Neuronal stem cell (in vitro differentiated cells): ENCODE data around the gene MRPL20.

ENCODE experiments used
- DNase-seq: peaks from one replicate; pipeline ENCODE4 v3.0.0-alpha.2; 2013; ENCODE audit warnings: low spot score
- H2AFZ ChIP-seq: one replicate; pipeline ENCODE4 v1.6.1; 2013; ENCODE audit warnings: mild to moderate bottlenecking, low read length, inconsistent platforms
- H2AK5ac ChIP-seq: 2 replicates; pipeline ENCODE4 v1.6.1; 2013; ENCODE audit warnings: low read depth, mild to moderate bottlenecking, inconsistent platforms, low read length, moderate library complexity, mixed read lengths
- H2BK120ac ChIP-seq: 2 replicates; pipeline ENCODE4 v1.6.1; 2013; ENCODE audit warnings: low read depth, mild to moderate bottlenecking, inconsistent platforms, low read length, moderate library complexity, mixed read lengths
- H2BK12ac ChIP-seq: one replicate; pipeline ENCODE4 v1.6.1; 2013; ENCODE audit warnings: low read length, inconsistent platforms
- H2BK15ac ChIP-seq: 2 replicates; pipeline ENCODE4 v1.6.1; 2013; ENCODE audit warnings: mild to moderate bottlenecking, low read length, inconsistent platforms, mixed read lengths
- H2BK5ac ChIP-seq: one replicate; pipeline ENCODE4 v1.6.1; 2013; ENCODE audit warnings: inconsistent platforms, mild to moderate bottlenecking, low read length, moderate library complexity
- H3K14ac ChIP-seq: one replicate; pipeline ENCODE4 v1.6.1; 2013; ENCODE audit warnings: low read length, inconsistent platforms
- H3K18ac ChIP-seq: 2 replicates; pipeline ENCODE4 v1.6.1; 2013; ENCODE audit warnings: low read length, inconsistent platforms
- H3K23ac ChIP-seq: 2 replicates; pipeline ENCODE4 v1.6.1; 2013; ENCODE audit warnings: low read depth, mild to moderate bottlenecking, mixed read lengths, low read length, inconsistent platforms; ENCODE audit not compliant: poor library complexity
- H3K27ac ChIP-seq: replicated peaks from 3 replicates; pipeline ENCODE4 v1.5.1; 2013; ENCODE audit warnings: low read length, inconsistent platforms
- H3K27me3 ChIP-seq, 3 experiments: 2 replicates each; pipeline ENCODE4 v1.6.1; 2013; ENCODE audit warnings: low read length in 3 of 3, mild to moderate bottlenecking in 2 of 3, inconsistent platforms in 1 of 3, low read depth in 1 of 3, mixed read lengths in 1 of 3, moderate library complexity in 1 of 3; ENCODE audit not compliant: control insufficient read depth in 3 of 3, insufficient read depth in 3 of 3
- H3K36me3 ChIP-seq, 2 donors: replicated peaks in 1 of 2; 2 replicates each; pipeline ENCODE4 v1.6.1; 2013; ENCODE audit warnings: low read length in 2 of 2; ENCODE audit not compliant: control insufficient read depth in 2 of 2, insufficient read depth in 2 of 2
- H3K4ac ChIP-seq: 2 replicates; pipeline ENCODE4 v1.6.1; 2013; ENCODE audit warnings: inconsistent platforms, mild to moderate bottlenecking, low read length, moderate library complexity
- H3K4me1 ChIP-seq, 2 donors: 1 replicate in 1 of 2; 2 replicates in 1 of 2; pipeline ENCODE4 v1.6.1; 2013; ENCODE audit warnings: low read length in 2 of 2, low read depth in 1 of 2; ENCODE audit not compliant: control insufficient read depth in 2 of 2, insufficient read depth in 1 of 2
- H3K4me2 ChIP-seq: one replicate; pipeline ENCODE4 v1.6.1; 2013; ENCODE audit warnings: mild to moderate bottlenecking, low read length, inconsistent platforms; ENCODE audit not compliant: insufficient read depth, poor library complexity, severe bottlenecking
- H3K4me3 ChIP-seq, 2 donors: 2 replicates each; pipeline ENCODE4 v1.5.1; 2013; ENCODE audit warnings: low read length in 2 of 2, mild to moderate bottlenecking in 2 of 2, inconsistent platforms in 1 of 2, moderate library complexity in 1 of 2
- H3K79me1 ChIP-seq: one replicate; pipeline ENCODE4 v1.6.1; 2013; ENCODE audit warnings: low read depth, mild to moderate bottlenecking, inconsistent platforms, low read length, moderate library complexity
- H3K9ac ChIP-seq: one replicate; pipeline ENCODE4 v1.6.1; 2013; ENCODE audit warnings: mild to moderate bottlenecking, low read depth, low read length, inconsistent platforms; ENCODE audit not compliant: poor library complexity
- H3K9me3 ChIP-seq, 2 donors: replicated peaks in 1 of 2; 2 replicates each; pipeline versions ENCODE3 to v1.6.1; 2013; ENCODE audit warnings: low read length in 2 of 2, mild to moderate bottlenecking in 2 of 2, inconsistent platforms in 1 of 2, low read depth in 1 of 2, mixed read lengths in 1 of 2, moderate library complexity in 1 of 2; ENCODE audit not compliant: control insufficient read depth in 2 of 2, insufficient read depth in 1 of 2
- H4K8ac ChIP-seq: one replicate; pipeline ENCODE4 v1.6.1; 2013; ENCODE audit warnings: low read depth, mild to moderate bottlenecking, inconsistent platforms, low read length, moderate library complexity
- H4K91ac ChIP-seq: one replicate; pipeline ENCODE4 v1.6.1; 2013; ENCODE audit warnings: low read length, low read depth, mild to moderate bottlenecking, inconsistent platforms; ENCODE audit not compliant: poor library complexity
- WGBS, 2 donors: extraction: QIAGEN DNeasy Blood & Tissue Kit; methylation state at CpG; one replicate each; pipeline ENCODE4 v1.1.7; 2013; ENCODE audit warnings: missing lambda C conversion rate in 2 of 2, mixed read lengths in 1 of 2; ENCODE audit not compliant: insufficient read length in 2 of 2, insufficient replicate concordance in 1 of 2; ENCODE audit errors: extremely low coverage in 2 of 2; 5-methylcytosine and 5-hydroxymethylcytosine counted together

MRPL20 gene

GRCh38 chr1:1420654-1421141 is 13.6 kb upstream of the MRPL20 start:
- Histone ChIP-seq H3K9ac (peak overlapping the region; percentile 70), H3K23ac (peak overlapping the region; percentile 4), H3K4me3 (no peak overlapping the region), H3K27ac (no peak overlapping the region), H3K4ac (peak overlapping the region; percentile 85), H3K18ac (peak overlapping the region; percentile 93), H4K91ac (no peak overlapping the region), H3K79me1 (peaks cover 3% of the 10 kb centered on the region), H3K9me3 (no peaks in the 10 kb centered on the region), H3K14ac (peak overlapping the region; percentile 14), H2BK15ac (peak overlapping the region; percentile 90), H2AK5ac (peak overlapping the region; percentile 95), H3K4me1 (peaks cover 13 to 41% of the 10 kb centered on the region in 2 donors), H3K4me2 (no peak overlapping the region), H2BK5ac (no peak overlapping the region), H3K36me3 (no peaks in the 10 kb centered on the region), H2AFZ (peak overlapping the region; percentile 73), H4K8ac (no peak overlapping the region), H2BK120ac (peak overlapping the region; percentile 38), H3K27me3 (peaks cover 0 to 3% (median 0%) of the 10 kb centered on the region in 3 experiments), H2BK12ac (no peak overlapping the region)
- DNase-seq, result no peak
- WGBS, 2 donors, result no CpG with 5 or more reads among the region's 12 CpGs

GRCh38 chr1:1419813-1420653 is 12.9 kb upstream of the MRPL20 start:
- Histone ChIP-seq H3K27ac (no peak overlapping the region), H3K4ac (peak overlapping the region; percentile 26), H3K4me1 (peaks cover 10 to 38% of the 10 kb centered on the region in 2 donors), H2BK12ac (peak overlapping the region; percentile 90), H3K27me3 (peaks cover 0 to 3% (median 0%) of the 10 kb centered on the region in 3 experiments), H2BK15ac (peak overlapping the region; percentile 90), H3K14ac (peak overlapping the region; percentile 71), H3K18ac (peak overlapping the region; percentile 94), H2AFZ (no peak overlapping the region), H3K9ac (peak overlapping the region; percentile 86), H4K8ac (peak overlapping the region; percentile 43), H2BK120ac (peak overlapping the region; percentile 38), H2BK5ac (peak overlapping the region; percentile 90), H3K4me2 (peak overlapping the region; percentile 54), H4K91ac (peak overlapping the region; percentile 53), H3K79me1 (peaks cover 2% of the 10 kb centered on the region), H3K9me3 (no peaks in the 10 kb centered on the region), H3K4me3 (peak overlapping the region in 1 of 2 donors; percentile 55), H3K36me3 (no peaks in the 10 kb centered on the region), H3K23ac (peak overlapping the region; percentile 4), H2AK5ac (peak overlapping the region; percentile 97)
- WGBS, 2 donors, result no CpG with 5 or more reads among the region's 112 CpGs
- no peak for DNase-seq

DNA sequence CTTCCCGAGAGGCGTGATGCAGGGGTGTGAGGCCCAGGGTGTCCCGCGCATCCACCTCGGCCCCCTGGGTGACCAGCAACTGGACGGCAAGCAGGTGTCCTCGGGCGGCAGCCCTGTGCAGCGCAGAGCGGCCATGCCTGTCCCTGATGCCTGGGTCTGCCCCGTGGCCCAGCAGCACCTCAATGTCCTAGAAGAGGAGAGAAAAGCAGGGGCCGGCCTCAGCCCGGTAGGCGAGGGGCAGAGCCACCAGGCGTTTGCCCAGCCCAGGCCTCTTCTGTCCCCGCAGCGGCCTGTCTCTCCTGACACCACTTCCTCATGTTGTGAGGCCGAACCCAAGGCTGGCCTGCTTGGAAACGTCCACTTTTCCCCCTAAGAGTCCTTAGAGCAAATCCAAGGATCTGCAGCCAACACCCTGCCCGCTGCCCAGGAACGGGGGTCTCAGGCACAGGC is 12.3 kb upstream of the MRPL20 start:
- Histone ChIP-seq H3K9me3 (no peaks in the 10 kb centered on the region), H3K4me2 (peak overlapping the region; percentile 54), H2BK15ac (peak overlapping the region; percentile 62), H3K79me1 (peaks cover 2% of the 10 kb centered on the region), H3K14ac (no peak overlapping the region), H4K8ac (peak overlapping the region; percentile 72), H4K91ac (peak overlapping the region; percentile 85), H2BK12ac (peak overlapping the region; percentile 90), H3K9ac (peak overlapping the region; percentile 86), H2BK120ac (peak overlapping the region; percentile 16), H3K27ac (no peak overlapping the region), H3K27me3 (peaks cover 0 to 3% (median 0%) of the 10 kb centered on the region in 3 experiments), H3K4me1 (peaks cover 10 to 34% of the 10 kb centered on the region in 2 donors), H2AK5ac (peak overlapping the region; percentile 97), H2BK5ac (peak overlapping the region; percentile 90), H3K23ac (peak overlapping the region; percentile 93), H2AFZ (peak overlapping the region; percentile 79), H3K36me3 (no peaks in the 10 kb centered on the region), H3K4ac (peak overlapping the region; percentile 66), H3K4me3 (no peak overlapping the region), H3K18ac (peak overlapping the region; percentile 94)
- WGBS, 2 donors, result no CpG with 5 or more reads among the region's 21 CpGs
- DNase-seq, result no peak
